Natural killer cell (primary cell): ENCODE data around the gene RNASEH2C. TPM values are rescaled to one million over a fixed set of nuclear protein-coding genes. Genes with fewer than 3 reads are reported as not detected.

ENCODE experiments used
- ATAC-seq, 3 donors: fragments of 150-1000 bp in 2 of 3; fragments of 200-7000 bp in 1 of 3; cut with Tn5 transposase; 1 replicate in 1 of 3; 2 replicates in 2 of 3; pipeline ENCODE4 v1.10.0; 2021; ENCODE audit warnings: mild to moderate bottlenecking in 2 of 3, moderate library complexity in 2 of 3
- DNase-seq, 2 donors: peaks; one replicate each; pipeline versions ENCODE4 v3.0.0 to v3.0.0-alpha.2; 2013 to 2021; ENCODE audit warnings: mixed read lengths in 1 of 2
- H3K27ac ChIP-seq: one replicate; pipeline ENCODE4 v1.5.1; 2013; ENCODE audit warnings: mild to moderate bottlenecking, low read length
- H3K27me3 ChIP-seq: one replicate; pipeline ENCODE4 v1.6.1; 2013; ENCODE audit warnings: low read length; ENCODE audit not compliant: control insufficient read depth, insufficient read depth
- H3K36me3 ChIP-seq: one replicate; pipeline ENCODE4 v1.6.1; 2013; ENCODE audit warnings: low read length; ENCODE audit not compliant: control insufficient read depth, insufficient read depth
- H3K4me1 ChIP-seq: one replicate; pipeline ENCODE4 v1.6.1; 2013; ENCODE audit warnings: low read length; ENCODE audit not compliant: control insufficient read depth, insufficient read depth
- H3K4me3 ChIP-seq: one replicate; pipeline ENCODE4 v1.5.1; 2013; ENCODE audit warnings: low read length
- H3K9me3 ChIP-seq: one replicate; pipeline ENCODE4 v1.6.1; 2013; ENCODE audit warnings: low read length; ENCODE audit not compliant: control insufficient read depth, insufficient read depth
- H3K27ac Mint-ChIP-seq, 2 donors: one replicate each; pipeline ENCODE4 v1.8.0; 2022; ENCODE audit warnings: mild to moderate bottlenecking in 2 of 2, mixed read lengths in 2 of 2, moderate library complexity in 1 of 2
- H3K27me3 Mint-ChIP-seq, 2 donors: one replicate each; pipeline ENCODE4 v1.8.0; 2022; ENCODE audit warnings: low read depth in 2 of 2, mixed read lengths in 2 of 2
- H3K36me3 Mint-ChIP-seq: one replicate; pipeline ENCODE4 v1.8.0; 2022; ENCODE audit warnings: mixed read lengths
- H3K4me1 Mint-ChIP-seq, 2 donors: one replicate each; pipeline ENCODE4 v1.8.0; 2022; ENCODE audit warnings: mixed read lengths in 2 of 2
- H3K4me3 Mint-ChIP-seq: one replicate; pipeline ENCODE4 v1.8.0; 2022; ENCODE audit warnings: mild to moderate bottlenecking, moderate library complexity, mixed read lengths
- H3K9me3 Mint-ChIP-seq, 2 donors: one replicate each; pipeline ENCODE4 v1.8.0; 2022; ENCODE audit warnings: mixed read lengths in 2 of 2
- CTCF ChIP-seq: fragments of 200-600 bp; IDR thresholded peaks from one replicate; pipeline ENCODE4 v1.8.0; 2022; ENCODE audit warnings: antibody characterized with exemption
- WGBS: methylation state at CpG from one replicate; pipeline ENCODE4 v1.1.7; 2013; ENCODE audit warnings: missing lambda C conversion rate; ENCODE audit not compliant: insufficient coverage; 5-methylcytosine and 5-hydroxymethylcytosine counted together
- intact Hi-C: fragments of 100-400 bp; cut with micrococcal nuclease; formaldehyde crosslinking; loops from one replicate; pipeline ENCODE4 v1.14.2; 2022
- total RNA-seq, 4 donors: library from RNA; stranded (reverse); fragments of 120-200 nt in 1 of 4; gene quantifications; one replicate each; pipeline versions ENCODE4 v1.2.3 to v1.2.4, GENCODE V29; 2013 to 2022

Gene RNASEH2C
- total RNA-seq, 3 donors from 2014 or later (not counting 1 experiment from before 2014, with no cell fraction given) = 34.6 to 45.6 (median 38.5) TPM

DNA sequence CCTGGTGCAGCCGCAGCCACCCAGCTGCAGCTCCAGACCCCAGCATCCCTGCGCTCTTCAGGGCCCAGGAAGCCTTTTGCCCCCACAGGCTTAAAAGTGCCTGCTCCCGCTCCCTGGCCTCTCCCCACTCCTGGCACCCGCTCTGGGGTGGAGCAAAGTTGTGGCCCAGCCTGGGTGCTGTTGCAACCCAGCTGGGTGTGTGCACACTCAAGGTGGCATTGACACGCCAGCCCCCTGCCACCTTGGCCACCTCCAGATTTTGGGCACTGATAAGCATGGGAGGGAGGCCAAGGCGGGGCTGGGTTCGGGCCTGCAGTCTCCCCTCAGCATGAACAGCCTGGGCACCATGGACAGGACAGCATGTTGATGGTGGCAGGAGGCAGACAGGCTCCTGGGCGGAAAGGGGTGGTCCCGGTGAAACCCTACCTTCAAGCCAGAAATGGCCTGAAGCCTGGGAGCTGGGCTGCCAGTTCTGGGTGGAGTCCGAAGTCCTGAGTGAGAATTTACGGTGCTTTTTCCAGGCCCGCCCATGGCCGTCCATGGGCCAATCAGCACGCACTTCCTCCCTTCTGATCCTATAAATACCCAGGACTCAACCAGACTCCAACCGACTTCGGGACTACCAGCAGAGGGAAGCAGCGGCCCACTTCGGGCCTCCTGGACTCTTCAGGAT, 23.6 kb upstream of the RNASEH2C start:
- Histone ChIP-seq H3K27ac (no peak overlapping the region), H3K36me3 (no peaks in the 10 kb centered on the region), H3K4me3 (no peak overlapping the region), H3K27me3 (no peaks in the 10 kb centered on the region), H3K9me3 (no peaks in the 10 kb centered on the region), H3K4me1 (no peaks in the 10 kb centered on the region)
- no peak for TF ChIP-seq CTCF
- 85% methylated on average over 18 of the region's 18 CpGs for WGBS
- DNase-seq = no peak
- intact Hi-C loops = no loop called here
- Mint-ChIP-seq H3K27ac (no peak overlapping the region), H3K27me3 (peaks cover 23 to 24% of the 10 kb centered on the region in 2 donors), H3K4me1 (no peaks in the 10 kb centered on the region), H3K4me3 (no peak overlapping the region), H3K36me3 (no peaks in the 10 kb centered on the region), H3K9me3 (no peaks in the 10 kb centered on the region)
- ATAC-seq = no peak

DNA sequence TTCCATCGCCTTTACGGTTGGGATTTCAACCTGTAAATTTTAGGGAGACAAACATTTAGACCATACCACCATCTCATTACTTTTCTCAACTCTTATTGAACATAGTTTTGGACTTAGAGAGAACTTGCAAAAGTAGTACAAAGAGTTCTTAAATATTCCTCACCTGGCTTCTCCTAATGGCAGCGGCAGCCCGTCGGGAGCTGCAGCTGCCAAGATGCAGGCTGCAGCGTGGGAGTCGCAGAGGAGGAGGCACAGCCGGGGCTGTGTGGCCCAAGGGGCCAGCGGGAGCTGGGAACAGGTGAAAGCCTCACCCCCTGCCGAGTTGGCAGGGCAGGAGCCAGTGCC, 23.1 kb upstream of the RNASEH2C start:
- no peak for TF ChIP-seq CTCF
- no peaks in the 10 kb centered on the region for H3K36me3 Mint-ChIP-seq
- no peaks in the 10 kb centered on the region for H3K9me3 Mint-ChIP-seq
- Histone ChIP-seq H3K27ac (no peak overlapping the region), H3K4me1 (no peaks in the 10 kb centered on the region), H3K4me3 (no peak overlapping the region), H3K27me3 (no peaks in the 10 kb centered on the region), H3K9me3 (no peaks in the 10 kb centered on the region), H3K36me3 (no peaks in the 10 kb centered on the region)
- WGBS = 87% methylated on average over 10 of the region's 10 CpGs
- no peaks in the 10 kb centered on the region for H3K4me1 Mint-ChIP-seq
- peaks cover 19 to 21% of the 10 kb centered on the region in 2 donors for H3K27me3 Mint-ChIP-seq
- ATAC-seq = no peak
- no peak for DNase-seq
- H3K27ac Mint-ChIP-seq = no peak overlapping the region
- no peak overlapping the region for H3K4me3 Mint-ChIP-seq
- intact Hi-C loops = no loop called here

DNA sequence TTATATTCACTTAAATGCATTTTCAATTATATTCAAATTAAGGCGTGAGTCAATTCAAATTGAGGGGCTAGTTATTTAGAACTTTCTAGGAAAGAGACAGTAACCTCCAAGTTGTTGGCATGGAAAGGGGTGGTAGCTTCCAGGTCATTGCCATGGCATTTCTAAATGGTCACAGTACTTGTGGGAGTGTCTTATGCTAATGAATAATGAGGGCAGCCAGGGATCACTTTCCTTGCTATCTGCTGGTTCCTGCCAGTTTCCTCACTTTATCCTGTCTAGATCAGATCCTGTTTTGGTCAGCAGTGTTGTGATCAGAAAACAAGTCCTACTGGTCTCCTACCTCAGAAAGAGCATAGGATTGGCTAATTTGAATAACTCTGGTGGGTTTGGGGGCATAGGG, 21.8 kb upstream of the RNASEH2C start:
- no peaks in the 10 kb centered on the region for H3K4me1 ChIP-seq
- Mint-ChIP-seq H3K27me3 (peaks cover 19% of the 10 kb centered on the region in 2 donors), H3K4me1 (no peaks in the 10 kb centered on the region), H3K36me3 (no peaks in the 10 kb centered on the region), H3K4me3 (no peak overlapping the region), H3K27ac (no peak overlapping the region), H3K9me3 (no peaks in the 10 kb centered on the region)
- H3K9me3 ChIP-seq = no peaks in the 10 kb centered on the region
- TF ChIP-seq CTCF = no peak
- ATAC-seq (no peak), DNase-seq (no peak)
- intact Hi-C loops = no loop called here
- 100% methylated on average over 1 of the region's 1 CpG for WGBS
- no peak overlapping the region for H3K4me3 ChIP-seq
- no peaks in the 10 kb centered on the region for H3K36me3 ChIP-seq
- no peak overlapping the region for H3K27ac ChIP-seq
- no peaks in the 10 kb centered on the region for H3K27me3 ChIP-seq

DNA sequence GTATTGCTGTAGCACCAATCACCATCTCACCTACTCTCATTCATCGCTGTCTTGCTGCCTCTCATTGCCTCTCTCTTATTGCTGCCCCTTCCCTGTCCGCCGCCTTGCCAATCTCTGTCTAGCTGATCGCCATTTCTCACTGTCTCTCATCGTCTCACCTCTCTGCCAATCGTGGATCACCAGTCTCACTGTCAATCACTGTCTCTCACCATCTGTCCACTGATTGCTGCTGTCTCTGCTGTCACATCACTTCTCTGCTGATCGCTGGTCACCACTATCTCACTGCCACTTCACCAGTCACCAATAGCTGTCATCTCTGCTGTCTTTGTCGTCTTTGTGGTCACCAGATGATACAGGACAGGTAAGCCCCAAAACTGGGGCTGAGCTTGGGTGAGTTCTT, 20.6 kb upstream of the RNASEH2C start:
- Mint-ChIP-seq H3K4me3 (no peak overlapping the region), H3K27ac (no peak overlapping the region), H3K4me1 (no peaks in the 10 kb centered on the region), H3K9me3 (no peaks in the 10 kb centered on the region), H3K36me3 (no peaks in the 10 kb centered on the region), H3K27me3 (peaks cover 13 to 22% of the 10 kb centered on the region in 2 donors)
- WGBS = 84% methylated on average over 8 of the region's 8 CpGs
- no peaks in the 10 kb centered on the region for H3K36me3 ChIP-seq
- H3K9me3 ChIP-seq = no peaks in the 10 kb centered on the region
- intact Hi-C loops = no loop called here
- no peak for TF ChIP-seq CTCF
- ATAC-seq (no peak), DNase-seq (no peak)
- no peak overlapping the region for H3K27ac ChIP-seq
- no peaks in the 10 kb centered on the region for H3K4me1 ChIP-seq
- peaks cover 3% of the 10 kb centered on the region for H3K27me3 ChIP-seq
- no peak overlapping the region for H3K4me3 ChIP-seq
